Measurements from ENCODE around the gene GALNT11. TPM values are rescaled to one million over a fixed set of nuclear protein-coding genes. Genes with fewer than 3 reads are reported as not detected.
"Not testable (repeated sequence)": the region's sequence is repeated elsewhere in the genome, so short reads cannot be mapped to it uniquely, and the experiment has no call there.

Gene GALNT11
- total and polyA plus RNA-seq, 12 donors = 13.2 to 28.4 (median 21.7) TPM

DNA sequence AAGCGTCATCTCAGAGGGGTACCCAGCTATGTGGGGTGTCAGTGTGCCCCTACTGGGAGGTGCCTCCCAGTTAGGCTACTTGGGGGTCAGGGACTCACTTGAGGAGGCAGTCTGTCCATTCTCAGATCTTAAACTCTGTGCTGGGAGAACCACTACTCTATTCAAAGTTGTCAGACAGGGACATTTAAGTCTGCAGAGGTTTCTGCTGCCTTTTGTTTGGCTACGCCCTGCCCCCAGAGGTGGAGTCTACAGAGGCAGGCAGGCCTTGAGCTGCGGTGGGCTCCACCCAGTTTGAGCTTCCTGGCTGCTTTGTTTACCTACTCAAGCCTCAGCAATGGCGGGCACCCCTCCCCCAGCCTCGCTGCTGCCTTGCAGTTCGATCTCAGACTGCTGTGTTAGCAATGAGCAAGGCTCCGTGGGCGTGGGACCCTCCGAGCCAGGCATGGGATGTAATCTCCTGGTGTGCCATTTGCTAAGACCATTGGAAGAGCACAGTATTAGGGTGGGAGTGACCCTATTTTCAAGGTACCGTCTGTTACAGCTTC is 40.4 kb downstream of the GALNT11 start:
- intact Hi-C loops (cut with DNase I); H3K36me3 ChIP-seq; H3K4me3 ChIP-seq; ATAC-seq; H3K4me1 ChIP-seq; H3K27ac ChIP-seq; DNase-seq; H3K27me3 ChIP-seq: not testable (repeated sequence)
- 93 to 94% methylated on average over 10 of the region's 10 CpGs for WGBS, 2 donors
- peaks cover 0 to 21% (median 0%) of the 10 kb centered on the region in 11 donors for H3K9me3 ChIP-seq

GRCh38 chr7:152072421-152072820 is 46.9 kb downstream of the GALNT11 start:
- peaks cover 0 to 11% (median 0%) of the 10 kb centered on the region in 11 donors for H3K9me3 ChIP-seq
- ATAC-seq (no peak), DNase-seq (no peak)
- H3K36me3 ChIP-seq = no peaks in the 10 kb centered on the region
- 91% methylated on average over 4 of the region's 4 CpGs for WGBS, 2 donors
- H3K4me3 ChIP-seq = no peak overlapping the region
- H3K27me3 ChIP-seq = no peaks in the 10 kb centered on the region
- H3K4me1 ChIP-seq = peaks cover 0 to 24% (median 9%) of the 10 kb centered on the region in 9 donors
- TF ChIP-seq, protein P1, sequence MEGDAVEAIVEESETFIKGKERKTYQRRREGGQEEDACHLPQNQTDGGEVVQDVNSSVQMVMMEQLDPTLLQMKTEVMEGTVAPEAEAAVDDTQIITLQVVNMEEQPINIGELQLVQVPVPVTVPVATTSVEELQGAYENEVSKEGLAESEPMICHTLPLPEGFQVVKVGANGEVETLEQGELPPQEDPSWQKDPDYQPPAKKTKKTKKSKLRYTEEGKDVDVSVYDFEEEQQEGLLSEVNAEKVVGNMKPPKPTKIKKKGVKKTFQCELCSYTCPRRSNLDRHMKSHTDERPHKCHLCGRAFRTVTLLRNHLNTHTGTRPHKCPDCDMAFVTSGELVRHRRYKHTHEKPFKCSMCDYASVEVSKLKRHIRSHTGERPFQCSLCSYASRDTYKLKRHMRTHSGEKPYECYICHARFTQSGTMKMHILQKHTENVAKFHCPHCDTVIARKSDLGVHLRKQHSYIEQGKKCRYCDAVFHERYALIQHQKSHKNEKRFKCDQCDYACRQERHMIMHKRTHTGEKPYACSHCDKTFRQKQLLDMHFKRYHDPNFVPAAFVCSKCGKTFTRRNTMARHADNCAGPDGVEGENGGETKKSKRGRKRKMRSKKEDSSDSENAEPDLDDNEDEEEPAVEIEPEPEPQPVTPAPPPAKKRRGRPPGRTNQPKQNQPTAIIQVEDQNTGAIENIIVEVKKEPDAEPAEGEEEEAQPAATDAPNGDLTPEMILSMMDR (IDR thresholded peaks at IDR 0.05) = no peak
- H3K27ac ChIP-seq = no peak overlapping the region
- intact Hi-C loops (cut with DNase I) = no loop called here

- Histone ChIP-seq H3K27me3 (no peaks in the 10 kb centered on the region), H3K27ac (no peak overlapping the region), H3K4me1 (peaks cover 0 to 27% (median 11%) of the 10 kb centered on the region in 9 donors), H3K4me3 (no peak overlapping the region), H3K9me3 (peaks cover 0 to 11% (median 0%) of the 10 kb centered on the region in 11 donors), H3K36me3 (no peaks in the 10 kb centered on the region)
- 83 to 88% methylated on average over 2 of the region's 2 CpGs for WGBS, 2 donors
- TF ChIP-seq, protein P1 (IDR thresholded peaks at IDR 0.05) = no peak
- intact Hi-C loops (cut with DNase I) = no loop called here
- no peak for DNase-seq
- no peak for ATAC-seq
Measured at GRCh38 chr7:152073352-152073751, 47.9 kb downstream of the GALNT11 start.

GRCh38 chr7:152074673-152075072 is 49.2 kb downstream of the GALNT11 start:
- H3K4me1 ChIP-seq = peaks cover 0 to 27% (median 11%) of the 10 kb centered on the region in 9 donors
- H3K36me3 ChIP-seq = no peaks in the 10 kb centered on the region
- peaks cover 0 to 11% (median 0%) of the 10 kb centered on the region in 11 donors for H3K9me3 ChIP-seq
- ATAC-seq = peak in 1 of 8 donors; percentile 31
- DNase-seq = no peak
- H3K27ac ChIP-seq = no peak overlapping the region
- TF ChIP-seq, protein P1 (IDR thresholded peaks at IDR 0.05) = no peak
- intact Hi-C loops (cut with DNase I) = no loop called here
- WGBS, 2 donors = 45 to 47% methylated on average over 2 of the region's 2 CpGs
- H3K4me3 ChIP-seq = no peak overlapping the region
- no peaks in the 10 kb centered on the region for H3K27me3 ChIP-seq

DNA sequence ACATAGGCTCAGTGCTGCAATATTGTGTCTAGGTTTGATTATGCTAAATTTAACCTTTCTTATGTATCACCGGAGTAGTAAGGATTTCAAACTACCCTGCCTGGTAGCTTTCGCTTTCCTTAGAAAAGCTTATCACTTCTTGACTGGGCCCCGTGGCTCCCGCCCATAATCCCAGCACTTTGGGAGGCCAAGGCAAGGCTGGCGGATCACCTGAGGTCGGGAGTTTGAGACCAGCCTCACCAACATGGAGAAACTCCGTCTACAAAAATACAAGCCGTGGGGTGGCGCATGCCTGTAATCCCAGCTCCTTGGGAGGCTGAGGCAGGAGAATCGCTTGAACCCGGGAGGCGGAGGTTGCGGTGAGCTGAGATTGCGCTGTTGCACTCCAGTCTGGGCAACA is 49.9 kb downstream of the GALNT11 start:
- DNase-seq; H3K27ac ChIP-seq; intact Hi-C loops (cut with DNase I); H3K27me3 ChIP-seq; H3K36me3 ChIP-seq; H3K9me3 ChIP-seq; ATAC-seq; H3K4me3 ChIP-seq: not testable (repeated sequence)
- 95 to 97% methylated on average over 14 of the region's 14 CpGs for WGBS, 2 donors
- peaks cover 0 to 27% (median 11%) of the 10 kb centered on the region in 9 donors for H3K4me1 ChIP-seq
